T-helper 17 cell (primary cell): ENCODE data around the gene DUS1L. TPM values are rescaled to one million over a fixed set of nuclear protein-coding genes. Genes with fewer than 3 reads are reported as not detected.
A peak's percentile ranks its signal among the peaks of the same experiment; 100 is the strongest.

Source experiments
- ATAC-seq: fragments of 150-1000 bp; cut with Tn5 transposase; 2 replicates; pipeline ENCODE4 v1.10.0; 2021; ENCODE audit warnings: mild to moderate bottlenecking, moderate library complexity
- DNase-seq, 3 donors: peaks; one replicate each; pipeline versions ENCODE4 v3.0.0 to v3.0.0-alpha.2; 2020 to 2021
- H3K9me3 ChIP-seq: one replicate; pipeline ENCODE4 v1.7.0; 2013; ENCODE audit warnings: low read length, mild to moderate bottlenecking; ENCODE audit not compliant: control insufficient read depth, poor library complexity, severe bottlenecking
- H3K27ac Mint-ChIP-seq: one replicate; pipeline ENCODE4 v1.8.0; 2022; ENCODE audit warnings: mild to moderate bottlenecking, moderate library complexity, mixed read lengths
- H3K27me3 Mint-ChIP-seq: one replicate; pipeline ENCODE4 v1.8.0; 2022; ENCODE audit warnings: mixed read lengths
- H3K36me3 Mint-ChIP-seq: one replicate; pipeline ENCODE4 v1.8.0; 2022; ENCODE audit warnings: low read depth, mixed read lengths
- H3K4me1 Mint-ChIP-seq: one replicate; pipeline ENCODE4 v1.8.0; 2022; ENCODE audit warnings: mild to moderate bottlenecking, mixed read lengths
- H3K4me3 Mint-ChIP-seq: one replicate; pipeline ENCODE4 v1.8.0; 2022; ENCODE audit warnings: mild to moderate bottlenecking, moderate library complexity, mixed read lengths
- total RNA-seq, 4 donors: library from RNA in 2 of 4; stranded (reverse) in 2 of 4; gene quantifications; one replicate each; pipeline ENCODE4 v1.2.3 and lab custom pipeline; 2022 to 2026

The DUS1L gene
- total RNA-seq, 2 donors from 2014 or later = 130 to 131 TPM

GRCh38 chr17:82056729-82057621 is 8.6 kb downstream of the DUS1L start:
- Mint-ChIP-seq H3K27ac (no peak overlapping the region), H3K4me3 (no peak overlapping the region), H3K27me3 (no peaks in the 10 kb centered on the region), H3K4me1 (peaks cover 2% of the 10 kb centered on the region), H3K36me3 (peaks cover 2% of the 10 kb centered on the region)
- no peaks in the 10 kb centered on the region for H3K9me3 ChIP-seq
- ATAC-seq (no peak), DNase-seq (peak in 1 of 3 donors; percentile 9)

GRCh38 chr17:82055965-82056728 is 9.5 kb downstream of the DUS1L start:
- DNase-seq (peak in 1 of 3 donors; percentile 5), ATAC-seq (no peak)
- H3K36me3 Mint-ChIP-seq = peaks cover 2% of the 10 kb centered on the region
- no peak overlapping the region for H3K27ac Mint-ChIP-seq
- H3K4me1 Mint-ChIP-seq = peaks cover 2% of the 10 kb centered on the region
- no peak overlapping the region for H3K4me3 Mint-ChIP-seq
- H3K9me3 ChIP-seq = no peaks in the 10 kb centered on the region
- no peaks in the 10 kb centered on the region for H3K27me3 Mint-ChIP-seq

- H3K4me3 Mint-ChIP-seq = peak overlapping the region; percentile 65
- no peak for ATAC-seq
- H3K27me3 Mint-ChIP-seq = no peaks in the 10 kb centered on the region
- peaks cover 2% of the 10 kb centered on the region for H3K36me3 Mint-ChIP-seq
- H3K27ac Mint-ChIP-seq = no peak overlapping the region
- H3K4me1 Mint-ChIP-seq = peaks cover 8% of the 10 kb centered on the region
- no peaks in the 10 kb centered on the region for H3K9me3 ChIP-seq
- peak in 1 of 3 donors; percentile 8 for DNase-seq
Measured at GRCh38 chr17:82055023-82055964, 10.3 kb downstream of the DUS1L start.

GRCh38 chr17:82054351-82055022 is 11.1 kb downstream of the DUS1L start:
- Mint-ChIP-seq H3K36me3 (no peaks in the 10 kb centered on the region), H3K4me1 (peaks cover 5% of the 10 kb centered on the region), H3K27ac (no peak overlapping the region), H3K4me3 (no peak overlapping the region), H3K27me3 (no peaks in the 10 kb centered on the region)
- ATAC-seq = no peak
- DNase-seq = peak in 1 of 3 donors; percentile 6
- H3K9me3 ChIP-seq = no peaks in the 10 kb centered on the region

GRCh38 chr17:82053556-82054263 is 11.9 kb downstream of the DUS1L start:
- H3K9me3 ChIP-seq = no peaks in the 10 kb centered on the region
- DNase-seq = peak in 1 of 3 donors; percentile 7
- Mint-ChIP-seq H3K4me1 (peaks cover 5% of the 10 kb centered on the region), H3K4me3 (no peak overlapping the region), H3K27me3 (no peaks in the 10 kb centered on the region), H3K27ac (no peak overlapping the region), H3K36me3 (no peaks in the 10 kb centered on the region)
- ATAC-seq = no peak

- H3K4me3 Mint-ChIP-seq = peak overlapping the region; percentile 81
- H3K36me3 Mint-ChIP-seq = no peaks in the 10 kb centered on the region
- peaks cover 5% of the 10 kb centered on the region for H3K4me1 Mint-ChIP-seq
- DNase-seq (peak in 1 of 3 donors; percentile 8), ATAC-seq (no peak)
- H3K27me3 Mint-ChIP-seq = no peaks in the 10 kb centered on the region
- H3K9me3 ChIP-seq = no peaks in the 10 kb centered on the region
- no peak overlapping the region for H3K27ac Mint-ChIP-seq
Measured at GRCh38 chr17:82053130-82053529, 12.5 kb downstream of the DUS1L start.

GRCh38 chr17:82052638-82053059 is 13.0 kb downstream of the DUS1L start:
- DNase-seq (peak in 1 of 3 donors; percentile 6), ATAC-seq (no peak)
- Mint-ChIP-seq H3K4me1 (peaks cover 5% of the 10 kb centered on the region), H3K27me3 (no peaks in the 10 kb centered on the region), H3K36me3 (peaks cover 1% of the 10 kb centered on the region), H3K27ac (no peak overlapping the region), H3K4me3 (peak overlapping the region; percentile 81)
- H3K9me3 ChIP-seq = no peaks in the 10 kb centered on the region

GRCh38 chr17:82051776-82052637 is 13.6 kb downstream of the DUS1L start, which contains the start of the genes GPS1 and RFNG:
GPS1 (plus strand) TSS chr17:82051898; CDS start chr17:82051932, 34 bp downstream.
RFNG (minus strand) TSS chr17:82051811; CDS start chr17:82051766, 45 bp downstream.
- H3K27ac Mint-ChIP-seq = peak within 1 kb of the TSS; percentile 67
- H3K4me3 Mint-ChIP-seq = peak within 1 kb of the TSS; percentile 86
- DNase-seq (peak; percentile 74 to 81 (median 75)), ATAC-seq (peak; percentile 94)
- peaks cover 8% of the 10 kb centered on the region for H3K4me1 Mint-ChIP-seq
- H3K9me3 ChIP-seq = no peaks in the 10 kb centered on the region
- no peaks in the 10 kb centered on the region for H3K27me3 Mint-ChIP-seq
- peaks cover 3% of the 10 kb centered on the region for H3K36me3 Mint-ChIP-seq

- H3K4me1 Mint-ChIP-seq = peaks cover 8% of the 10 kb centered on the region
- H3K9me3 ChIP-seq = no peaks in the 10 kb centered on the region
- peaks cover 3% of the 10 kb centered on the region for H3K36me3 Mint-ChIP-seq
- peak overlapping the region; percentile 67 for H3K27ac Mint-ChIP-seq
- ATAC-seq (peak; percentile 23), DNase-seq (peak in 1 of 3 donors; percentile 16)
- no peaks in the 10 kb centered on the region for H3K27me3 Mint-ChIP-seq
- peak overlapping the region; percentile 86 for H3K4me3 Mint-ChIP-seq
Measured at GRCh38 chr17:82050761-82051641, 14.6 kb downstream of the DUS1L start.

- no peak for DNase-seq
Measured at GRCh38 chr17:82050152-82050760, 15.3 kb downstream of the DUS1L start.

More at GRCh38 chr17:82050152-82050760, 15.3 kb downstream of the DUS1L start:
- Mint-ChIP-seq H3K27ac (peak overlapping the region; percentile 67), H3K4me1 (peaks cover 8% of the 10 kb centered on the region), H3K4me3 (peak overlapping the region; percentile 86), H3K36me3 (peaks cover 3% of the 10 kb centered on the region), H3K27me3 (no peaks in the 10 kb centered on the region)
- no peaks in the 10 kb centered on the region for H3K9me3 ChIP-seq
- no peak for ATAC-seq
